GM13977 (cell line): Measurements from ENCODE around the gene NDC80.
A peak's percentile ranks its signal among the peaks of the same experiment; 100 is the strongest.
"Not testable (repeated sequence)": the region's sequence is repeated elsewhere in the genome, so short reads cannot be mapped to it uniquely, and the experiment has no call there.

Source experiments
- DNase-seq: peaks from one replicate; pipeline ENCODE4 v3.0.0; 2012; ENCODE audit warnings: low spot score
- CTCF ChIP-seq: IDR thresholded peaks from 2 replicates; pipeline ENCODE4 v1.5.1; 2012; ENCODE audit warnings: mild to moderate bottlenecking, control low read depth; ENCODE audit not compliant: insufficient read depth; ENCODE audit errors: extremely low read depth, missing control alignments
- in situ Hi-C: fragments of 300-500 bp; cut with MboI; formaldehyde crosslinking; loops from one replicate; pipeline ENCODE4 v1.12.0; 2022; ENCODE audit warnings: low sequenced_read_pairs, low pct_unique_long_range_greater_than_20kb, mixed read lengths, inconsistent platforms; ENCODE audit not compliant: unreplicated experiment

Gene NDC80

GRCh38 chr18:2656237-2656980 lies 85.1 kb downstream of the NDC80 start:
- no peak for TF ChIP-seq CTCF
- in situ Hi-C loops, result no loop called here

GRCh38 chr18:2656981-2657512 lies 85.7 kb downstream of the NDC80 start:
- in situ Hi-C loops, result no loop called here
- no peak for TF ChIP-seq CTCF
- DNase-seq, result no peak

More at GRCh38 chr18:2656237-2656980, 85.1 kb downstream of the NDC80 start:
- peak; percentile 42 for DNase-seq

GRCh38 chr18:2657788-2658458 lies 86.6 kb downstream of the NDC80 start:
- DNase-seq, result peak; percentile 38
- in situ Hi-C loops, result no loop called here
- TF ChIP-seq CTCF, result no peak

- DNase-seq, in situ Hi-C loops: not testable (repeated sequence)
Observed at GRCh38 chr18:2660849-2661248, 89.5 kb downstream of the NDC80 start.

- in situ Hi-C loops, DNase-seq: not testable (repeated sequence)
Observed at GRCh38 chr18:2662288-2662687, 90.9 kb downstream of the NDC80 start.

GRCh38 chr18:2662990-2663389 lies 91.6 kb downstream of the NDC80 start:
- no peak for DNase-seq
- TF ChIP-seq CTCF, result no peak
- in situ Hi-C loops, result no loop called here
